ENCODE measurements around the gene MYO19. TPM values are rescaled to one million over a fixed set of nuclear protein-coding genes. Genes with fewer than 3 reads are reported as not detected.

MYO19 gene
- total RNA-seq, 1 donor = 50.1 TPM

GRCh38 chr17:36482611-36483504 lies 51.8 kb downstream of the MYO19 start:
- DNase-seq (ENCODE audit: low read depth) = peak; percentile 77
- peak; percentile 91 for TF ChIP-seq CTCF (IDR thresholded peaks at IDR 0.05; ENCODE audit: insufficient read depth, low read depth, low read length)
- peak overlapping the region; percentile 41 for H3K4me3 ChIP-seq (ENCODE audit: low read depth, low read length)

- no peak overlapping the region for H3K4me3 ChIP-seq (ENCODE audit: low read depth, low read length)
- no peak for DNase-seq (ENCODE audit: low read depth)
- no peak for TF ChIP-seq CTCF (IDR thresholded peaks at IDR 0.05; ENCODE audit: insufficient read depth, low read depth, low read length)
Observed at GRCh38 chr17:36481829-36482228, 52.8 kb downstream of the MYO19 start.

GRCh38 chr17:36475346-36475970 lies 59.2 kb downstream of the MYO19 start:
- DNase-seq (ENCODE audit: low read depth) = no peak
- no peak for TF ChIP-seq CTCF (IDR thresholded peaks at IDR 0.05; ENCODE audit: insufficient read depth, low read depth, low read length)
- H3K4me3 ChIP-seq (ENCODE audit: low read depth, low read length) = no peak overlapping the region

GRCh38 chr17:36474571-36474970 lies 60.1 kb downstream of the MYO19 start:
- H3K4me3 ChIP-seq (ENCODE audit: low read depth, low read length) = no peak overlapping the region
- no peak for DNase-seq (ENCODE audit: low read depth)
- no peak for TF ChIP-seq CTCF (IDR thresholded peaks at IDR 0.05; ENCODE audit: insufficient read depth, low read depth, low read length)

- no peak overlapping the region for H3K4me3 ChIP-seq (ENCODE audit: low read depth, low read length)
- no peak for TF ChIP-seq CTCF (IDR thresholded peaks at IDR 0.05; ENCODE audit: insufficient read depth, low read depth, low read length)
- no peak for DNase-seq (ENCODE audit: low read depth)
Observed at GRCh38 chr17:36470499-36470898, 64.2 kb downstream of the MYO19 start.

- DNase-seq (ENCODE audit: low read depth) = no peak
- TF ChIP-seq CTCF (IDR thresholded peaks at IDR 0.05; ENCODE audit: insufficient read depth, low read depth, low read length) = no peak
- no peak overlapping the region for H3K4me3 ChIP-seq (ENCODE audit: low read depth, low read length)
Observed at GRCh38 chr17:36469733-36470132, 64.9 kb downstream of the MYO19 start.
